HG03103 (cell line): Measurements from ENCODE around the gene UGT2B15.
"Not testable (repeated sequence)": the region's sequence is repeated elsewhere in the genome, so short reads cannot be mapped to it uniquely, and the experiment has no call there.

ENCODE experiments used
- ATAC-seq: cut with Tn5 transposase; IDR thresholded peaks from one replicate; pipeline ENCODE4 v1.9.1; 2021; ENCODE audit warnings: low read depth; ENCODE audit not compliant: unreplicated experiment

UGT2B15 gene

GRCh38 chr4:68656445-68656973 is 13.9 kb downstream of the UGT2B15 start:
- peak; percentile 18 for ATAC-seq

- ATAC-seq = no peak
Measured at GRCh38 chr4:68655764-68656444, 14.5 kb downstream of the UGT2B15 start.

GRCh38 chr4:68654946-68655721 is 15.3 kb downstream of the UGT2B15 start:
- no peak for ATAC-seq

- no peak for ATAC-seq
Measured at GRCh38 chr4:68651932-68652331, 18.5 kb downstream of the UGT2B15 start.

GRCh38 chr4:68630371-68630770 is 40.1 kb downstream of the UGT2B15 start:
- ATAC-seq = no peak

- ATAC-seq = not testable (repeated sequence)
Measured at GRCh38 chr4:68622731-68623130, 47.7 kb downstream of the UGT2B15 start.

- no peak for ATAC-seq
Measured at GRCh38 chr4:68617003-68617698, 53.3 kb downstream of the UGT2B15 start.

- no peak for ATAC-seq
Measured at GRCh38 chr4:68615699-68616422, 54.6 kb downstream of the UGT2B15 start.

GRCh38 chr4:68613752-68614151 is 56.7 kb downstream of the UGT2B15 start:
- ATAC-seq = no peak

GRCh38 chr4:68606240-68606639 is 64.2 kb downstream of the UGT2B15 start:
- ATAC-seq = no peak

GRCh38 chr4:68599150-68599549 is 71.3 kb downstream of the UGT2B15 start:
- no peak for ATAC-seq

GRCh38 chr4:68597482-68597881 is 73.0 kb downstream of the UGT2B15 start:
- ATAC-seq = no peak
